SKM-1 treated with dmso at 0.1 percent for 144 hours (cell line): ENCODE measurements around the gene GLA.

Experiments
- DNase-seq: peaks from one replicate; lab custom pipeline; 2025; ENCODE audit not compliant: unreplicated experiment; lab: John Stamatoyannopoulos, UW

Gene GLA

DNA sequence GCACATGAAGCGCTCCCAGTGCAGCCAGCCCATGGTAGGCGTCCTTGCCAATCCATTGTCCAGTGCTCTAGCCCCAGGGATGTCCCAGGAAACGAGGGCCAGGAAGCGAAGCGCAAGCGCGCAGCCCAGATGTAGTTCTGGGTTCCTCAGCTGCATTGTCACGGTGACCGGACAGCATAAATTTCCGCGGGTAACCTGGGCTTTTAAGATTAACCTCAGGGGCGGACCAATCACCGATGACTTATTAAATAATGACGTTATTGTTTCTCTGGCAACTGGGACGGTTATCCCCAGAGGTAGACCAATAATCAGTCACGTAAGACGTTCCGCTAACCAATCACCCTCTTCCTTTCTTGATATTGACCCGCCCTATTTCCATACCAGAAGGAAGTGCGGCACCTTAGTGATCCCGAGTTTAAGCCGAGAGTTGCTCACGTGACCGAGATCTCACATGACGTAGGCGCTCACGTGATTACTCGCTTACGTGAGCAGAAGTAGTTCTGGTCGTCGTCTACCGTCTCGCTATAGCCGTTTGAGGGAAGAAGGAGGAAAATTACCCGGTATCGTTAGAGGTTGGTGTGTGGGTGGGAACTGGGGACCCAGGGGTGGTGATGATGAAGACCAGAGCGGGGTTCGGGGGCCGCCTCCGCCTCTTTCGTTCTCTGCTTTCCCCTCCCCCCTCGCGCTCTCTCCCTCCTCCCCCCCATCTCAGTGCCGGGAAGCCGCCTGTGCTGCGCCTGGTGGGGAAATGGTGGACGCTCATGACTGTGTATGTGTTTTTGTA lies at the start of gene GLA, which contains the start of gene HNRNPH2:
TSS of gene GLA (minus strand) at position 178 of the 784 bp plus-strand sequence. CDS start at position 156, 22 bp downstream.
TSS of gene HNRNPH2 (plus strand) at position 475 of the 784 bp plus-strand sequence. CDS start 3,767 bp downstream, outside the sequence.
- peak; percentile 94 for DNase-seq

GRCh38 chrX:101452056-101452455 lies 44.3 kb upstream of the GLA start:
- DNase-seq, result peak; percentile 31

GRCh38 chrX:101450961-101451360 lies 43.2 kb upstream of the GLA start:
- no peak for DNase-seq

DNA sequence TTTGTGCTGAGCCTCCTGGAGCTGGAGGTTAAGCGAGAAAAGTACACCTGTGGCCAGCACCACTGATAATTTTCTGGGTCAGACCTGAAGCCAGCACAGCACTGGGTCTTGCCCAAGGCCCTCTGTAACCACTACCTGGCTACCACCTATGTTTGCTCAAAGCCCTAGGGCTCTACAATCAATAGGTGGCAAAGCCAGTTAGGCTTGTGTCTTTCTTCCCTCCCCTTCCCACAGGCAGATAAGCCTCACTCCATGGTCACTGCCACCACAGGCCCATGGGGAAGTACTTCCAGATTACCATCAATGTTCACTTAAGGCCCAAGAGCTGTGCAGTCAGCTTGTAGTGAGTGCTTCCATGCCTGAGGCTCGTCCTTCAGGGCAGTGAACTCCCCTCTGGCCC lies 42.4 kb upstream of the GLA start:
- DNase-seq, result no peak

GRCh38 chrX:101449279-101449678 lies 41.6 kb upstream of the GLA start:
- no peak for DNase-seq

- DNase-seq, result no peak
Measured at GRCh38 chrX:101442085-101442484, 34.4 kb upstream of the GLA start.

GRCh38 chrX:101430457-101431078 lies 22.8 kb upstream of the GLA start:
- no peak for DNase-seq

DNA sequence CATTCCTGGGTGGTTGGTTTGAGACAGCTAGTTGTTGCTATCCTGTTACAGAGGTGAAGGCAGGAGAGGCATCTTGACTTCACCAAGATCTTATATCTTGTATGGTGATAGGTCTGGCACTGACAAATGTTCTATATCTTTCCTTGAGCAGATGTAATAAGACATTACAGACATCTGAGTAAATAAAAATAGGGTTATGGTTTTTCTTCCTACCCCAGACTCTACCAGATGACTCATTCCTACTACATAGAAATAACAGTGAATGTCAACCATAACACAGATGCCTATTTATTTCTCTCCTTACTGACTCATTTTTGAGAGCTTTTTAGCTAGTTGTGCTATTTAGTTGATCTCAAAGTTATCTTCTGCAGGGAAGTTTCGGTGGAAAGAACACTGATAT lies 22.2 kb upstream of the GLA start:
- DNase-seq, result no peak

GRCh38 chrX:101427954-101428353 lies 20.2 kb upstream of the GLA start:
- DNase-seq, result no peak

- no peak for DNase-seq
Measured at GRCh38 chrX:101419489-101419888, 11.8 kb upstream of the GLA start.

DNA sequence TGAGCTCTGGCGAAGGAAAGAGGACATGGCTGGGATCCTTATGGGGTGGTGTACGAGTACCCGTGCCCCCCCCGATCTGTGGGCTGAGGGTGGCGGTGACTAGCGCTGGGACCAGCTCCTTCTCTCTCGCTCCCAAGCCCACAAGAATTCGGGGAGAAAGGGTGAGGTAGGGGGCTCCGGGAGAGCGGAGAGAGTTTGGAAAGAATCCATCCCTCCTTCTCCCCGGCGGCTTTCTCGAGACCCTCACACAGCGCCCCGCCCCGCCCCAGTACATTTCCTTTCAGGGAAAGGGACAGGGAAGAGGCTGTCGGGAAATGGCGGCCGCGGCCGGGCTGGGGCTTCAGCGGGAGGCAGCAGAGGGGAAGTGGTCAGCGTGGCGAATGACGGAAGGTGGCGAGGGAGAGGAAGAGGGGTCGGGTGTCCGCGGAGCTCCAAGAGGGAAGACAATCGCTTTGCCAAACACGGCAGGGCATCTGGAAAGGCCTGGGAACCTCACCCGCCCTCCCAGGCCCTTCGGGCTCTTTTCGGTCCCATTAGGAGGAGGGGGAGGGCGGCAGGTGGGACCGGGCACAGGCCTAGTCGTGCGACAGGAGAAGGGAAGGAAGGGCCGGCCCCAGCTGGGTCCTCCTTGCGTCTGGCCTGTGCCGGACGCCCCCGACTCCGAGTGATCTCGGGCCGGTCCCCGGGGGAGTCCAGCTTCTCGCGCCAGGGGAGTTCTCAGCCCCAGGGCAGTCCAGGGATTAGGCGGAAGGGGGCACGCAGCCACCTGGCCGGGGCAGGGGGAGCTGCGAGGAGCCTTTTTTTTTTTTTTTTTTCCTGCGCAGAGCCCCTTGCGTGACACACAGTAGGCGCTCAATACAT lies 10.5 kb upstream of the GLA start:
- DNase-seq, result no peak

DNA sequence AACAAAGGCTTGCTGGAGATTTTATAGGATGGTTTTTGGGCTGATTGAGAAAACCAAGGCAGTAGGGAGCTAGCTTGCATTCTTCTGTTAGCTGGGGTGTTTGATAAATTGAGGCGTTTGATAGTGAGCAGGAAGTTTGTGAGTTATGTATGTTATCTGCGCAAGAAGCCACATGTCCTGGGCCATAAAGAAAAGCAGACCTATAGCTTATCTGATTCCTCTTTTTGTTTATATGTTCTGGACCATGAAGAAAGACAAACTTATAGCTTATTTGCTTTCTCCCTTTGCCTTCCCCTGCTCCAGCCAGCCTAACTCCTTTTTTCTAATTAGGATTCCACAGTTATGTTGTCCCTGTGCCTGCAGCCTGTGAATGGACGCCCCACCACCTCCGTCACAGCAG lies 9.5 kb upstream of the GLA start:
- no peak for DNase-seq

DNA sequence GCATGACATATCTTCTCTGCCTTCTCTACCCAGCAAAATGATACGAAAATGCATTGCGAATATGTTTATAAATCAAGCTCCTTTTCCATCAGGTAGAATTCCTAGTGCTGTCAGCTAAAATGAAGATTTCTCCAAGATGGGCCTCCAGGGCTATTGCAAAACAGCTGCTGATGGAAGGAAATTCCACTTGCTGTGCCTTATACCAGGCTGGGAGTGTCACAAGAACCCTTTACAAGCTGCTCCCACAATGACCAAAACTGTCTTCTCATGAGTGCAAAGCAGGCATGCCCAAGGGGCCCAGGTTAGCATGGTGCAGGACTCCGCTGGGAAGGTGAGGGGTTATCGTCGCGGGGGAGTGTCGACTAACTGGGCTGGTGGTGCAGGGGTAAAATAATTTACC lies 9.0 kb upstream of the GLA start:
- DNase-seq, result no peak

DNA sequence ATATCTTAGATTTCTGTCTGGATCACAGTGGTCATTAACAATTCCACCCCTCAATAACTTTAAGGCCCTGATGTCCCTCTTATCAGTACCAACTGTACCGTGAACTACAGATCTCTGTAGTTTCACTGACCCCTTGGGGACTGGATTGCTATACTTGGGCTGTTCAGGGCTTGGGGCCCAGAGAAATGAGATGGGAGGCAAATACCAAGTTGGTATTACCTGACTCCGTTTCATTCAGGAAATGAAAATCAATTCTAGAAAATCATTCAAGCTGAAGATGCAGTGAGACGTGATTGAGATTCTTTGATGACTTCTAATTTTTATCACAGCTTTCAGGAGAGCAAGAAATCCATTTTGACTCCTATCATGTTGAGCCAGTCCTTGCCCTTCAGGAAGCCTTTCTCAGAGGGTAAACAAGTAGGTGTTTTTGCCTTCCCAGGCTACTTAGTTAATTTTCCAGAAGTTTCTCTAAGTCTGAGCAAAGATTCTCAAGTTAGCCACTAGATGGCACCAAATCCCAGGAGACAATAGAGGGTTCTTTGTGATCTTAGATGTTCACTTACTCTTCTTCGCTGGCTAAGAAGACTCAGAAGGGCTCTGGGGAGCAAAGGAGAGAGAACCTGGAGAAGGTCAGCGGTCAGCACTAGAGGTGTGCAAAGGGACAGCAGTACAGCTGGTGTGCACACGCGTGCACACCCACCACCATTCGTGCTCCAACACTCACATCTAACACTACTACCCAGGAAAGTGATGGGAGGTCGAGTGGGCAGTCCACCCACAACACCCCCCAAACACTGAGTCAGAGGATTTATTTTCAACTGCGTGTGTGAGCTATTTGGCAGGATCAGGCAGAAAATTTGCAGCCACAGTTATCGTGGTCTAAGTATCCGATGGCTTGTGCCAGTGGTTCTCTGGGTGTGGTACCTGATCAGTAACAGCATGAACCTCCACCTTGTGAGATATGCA lies 7.7 kb upstream of the GLA start:
- peak; percentile 22 for DNase-seq

GRCh38 chrX:101411984-101412383 lies 4.3 kb upstream of the GLA start:
- DNase-seq, result no peak

DNA sequence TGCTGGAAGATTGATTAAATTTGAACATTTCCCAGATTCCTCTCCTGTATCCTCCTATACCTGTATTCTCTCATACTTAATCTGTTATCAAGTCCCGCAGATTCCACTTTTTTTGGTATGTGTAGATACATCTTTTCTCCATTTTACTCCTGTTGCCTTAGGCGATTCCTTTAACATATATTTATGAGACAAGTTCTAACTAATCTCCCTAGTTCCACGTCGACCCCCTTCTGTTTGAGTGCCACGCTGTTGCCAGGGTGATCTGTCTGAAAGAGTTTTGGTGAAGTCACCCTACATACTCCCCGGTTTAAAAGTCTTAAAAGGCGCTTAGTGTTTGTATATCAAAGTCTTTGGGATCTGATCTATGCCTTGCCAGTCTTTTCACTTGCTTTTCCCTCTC lies 2.7 kb upstream of the GLA start:
- DNase-seq, result no peak

DNA sequence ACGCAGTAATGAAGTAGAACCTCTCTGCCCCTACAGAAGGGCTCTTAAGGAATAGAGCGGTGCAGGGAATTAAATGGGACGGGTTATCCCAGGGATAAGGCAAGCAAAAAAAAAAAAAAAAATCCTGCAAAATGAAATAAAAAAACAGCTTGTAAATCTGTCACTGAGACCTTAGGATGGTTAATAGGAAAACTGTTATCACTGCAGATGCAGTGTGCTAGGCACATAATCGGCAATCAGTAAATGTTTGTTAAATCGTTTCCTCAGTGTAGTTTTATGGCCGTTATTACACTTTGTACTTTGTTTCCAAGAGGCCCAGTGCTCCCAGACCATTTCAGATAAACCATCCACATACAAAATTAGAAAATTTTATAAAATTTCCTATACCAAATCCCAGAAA lies 1.3 kb upstream of the GLA start:
- DNase-seq, result no peak

DNA sequence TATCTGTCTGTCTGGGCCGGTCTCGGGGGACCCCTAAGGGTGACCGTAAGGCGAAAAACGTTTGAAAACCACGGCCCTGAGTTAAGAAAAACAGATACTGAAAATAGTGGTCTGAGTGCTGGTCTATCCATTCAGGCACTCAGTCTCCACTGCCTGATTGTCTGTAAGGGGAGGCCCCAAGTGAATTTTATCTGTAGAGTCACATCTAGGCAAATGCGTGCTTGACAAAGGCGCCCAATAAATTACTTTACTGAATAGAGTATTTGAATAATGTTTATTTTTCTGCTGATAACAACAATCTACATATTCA lies 762 bp upstream of the GLA start:
- DNase-seq, result no peak

GRCh38 chrX:101407167-101407747 lies 468 bp downstream of the GLA start:
- peak; percentile 3 for DNase-seq

DNA sequence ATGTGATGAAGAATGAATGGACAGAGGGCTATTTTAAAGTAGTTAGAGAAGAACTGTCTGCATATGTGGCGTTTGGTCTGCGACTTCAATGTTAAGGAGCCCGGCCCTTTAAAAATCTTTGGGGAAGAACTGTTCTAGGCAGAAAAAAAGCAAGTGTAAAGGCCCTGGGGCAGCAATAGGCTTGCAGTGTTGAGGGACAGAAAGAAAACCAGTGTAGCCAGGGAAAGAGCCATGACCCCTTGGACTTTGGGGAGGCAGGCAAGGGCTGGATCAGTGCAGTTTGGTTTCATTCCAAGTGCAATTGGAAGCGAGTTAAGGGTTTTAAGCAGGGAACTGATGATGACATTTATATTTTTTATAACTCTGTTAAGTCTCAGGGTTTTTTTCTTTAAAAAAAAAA lies 7.9 kb downstream of the GLA start:
- DNase-seq, result no peak
